Panc1 (cell line): ENCODE results near the gene PRRG3. TPM values are rescaled to one million over a fixed set of nuclear protein-coding genes. Genes with fewer than 3 reads are reported as not detected.

Experiments used
- ATAC-seq: fragments of 200-7000 bp; cut with Tn5 transposase; 2 replicates; pipeline ENCODE4 v1.9.1; 2020; ENCODE audit warnings: mild to moderate bottlenecking, moderate library complexity
- BruUV-seq: library from RNA; stranded (reverse); fragments of 400-500 nt; replicated peaks from 2 replicates; lab custom pipeline; 2021; lab: Mats Ljungman, UMichigan
- CTCF ChIA-PET: fragments of 300-600 bp; sonication (Branson Sonifier 250); formaldehyde crosslinking; loops from one replicate; lab custom pipeline; 2022; ENCODE audit warnings: antibody characterized with exemption; lab: Charles Lee
- POLR2A ChIA-PET: fragments of 300-600 bp; sonication (Branson Sonifier 250); formaldehyde crosslinking; loops from one replicate; lab custom pipeline; 2022; ENCODE audit warnings: antibody characterized with exemption; lab: Charles Lee
- DNase-seq: peaks from one replicate; pipeline ENCODE4 v3.0.0-alpha.2; 2010; ENCODE audit warnings: low read depth, low spot score
- H3K27ac ChIP-seq: 2 replicates; pipeline ENCODE4 v1.5.1; 2011; ENCODE audit warnings: mild to moderate bottlenecking, low read length, inconsistent platforms
- H3K27me3 ChIP-seq: fragments of 200-500 bp; sonication (Bioruptor generic); 2 replicates; pipeline ENCODE4 v1.6.0; 2014; ENCODE audit warnings: low read length, inconsistent platforms; ENCODE audit not compliant: control insufficient read depth, insufficient read depth
- H3K36me3 ChIP-seq: fragments of 200-500 bp; sonication (Bioruptor generic); 2 replicates; pipeline ENCODE4 v1.5.1; 2014; ENCODE audit warnings: inconsistent platforms, mild to moderate bottlenecking, low read length, moderate library complexity; ENCODE audit not compliant: control insufficient read depth, insufficient read depth
- H3K4me1 ChIP-seq: 2 replicates; pipeline ENCODE4 v1.5.1; 2011; ENCODE audit warnings: inconsistent platforms, mild to moderate bottlenecking, low read length, moderate library complexity; ENCODE audit not compliant: control insufficient read depth, insufficient read depth
- H3K4me3 ChIP-seq, 2 experiments: 2 replicates each; pipeline ENCODE4 v1.5.1; 2011 to 2012; ENCODE audit warnings: low read depth in 2 of 2, low read length in 2 of 2, mild to moderate bottlenecking in 2 of 2, inconsistent platforms in 1 of 2, moderate library complexity in 1 of 2
- H3K9me3 ChIP-seq: fragments of 200-500 bp; sonication (Bioruptor generic); 2 replicates; pipeline ENCODE4 v1.5.1; 2014; ENCODE audit warnings: low read depth, mild to moderate bottlenecking, inconsistent platforms, low read length, moderate library complexity; ENCODE audit not compliant: control insufficient read depth, insufficient read depth
- POLR2AphosphoS5 ChIP-seq: IDR thresholded peaks from 2 replicates; pipeline ENCODE4 v1.6.1; 2012; ENCODE audit warnings: mild to moderate bottlenecking, low read depth, low read length, moderate library complexity
- SIN3A ChIP-seq: IDR thresholded peaks from 2 replicates; pipeline ENCODE4 v1.6.1; 2012; ENCODE audit warnings: low read depth, mild to moderate bottlenecking, low read length, moderate library complexity, borderline replicate concordance; ENCODE audit not compliant: insufficient read depth
- TCF7L2 ChIP-seq: IDR thresholded peaks from 2 replicates; pipeline ENCODE4 v1.6.1; 2011; ENCODE audit warnings: mild to moderate bottlenecking, low read depth, low read length, inconsistent platforms
- in situ Hi-C: cut with HindIII; loops from 2 replicates; pipeline ENCODE4 v1.10.0; 2016; ENCODE audit warnings: low sequenced_read_pairs, low pct_unique_long_range_greater_than_20kb
- intact Hi-C: fragments of 100-400 bp; cut with micrococcal nuclease; formaldehyde crosslinking; loops from one replicate; pipeline ENCODE4 v1.10.0; 2022; ENCODE audit not compliant: unreplicated experiment
- total RNA-seq: library from RNA; stranded (reverse); gene quantifications from one replicate; pipeline ENCODE4 v1.2.1, GENCODE V29; 2021; ENCODE audit not compliant: unreplicated experiment
- TF ChIP-seq, protein P1 (sequence below), 2 experiments: IDR thresholded peaks; 2 replicates each; pipeline ENCODE4 v1.6.1; 2011 to 2012; ENCODE audit warnings: low read depth in 2 of 2, control low read depth in 1 of 2, low read length in 1 of 2, mild to moderate bottlenecking in 1 of 2, moderate library complexity in 1 of 2; ENCODE audit not compliant: insufficient read depth in 1 of 2
- TF ChIP-seq, protein P2 (sequence below): fragments of 450-650 bp; IDR thresholded peaks from 2 replicates; pipeline ENCODE4 v1.5.1; 2017; ENCODE audit warnings: mild to moderate bottlenecking

The PRRG3 gene
- total RNA-seq, 1 experiment from 2014 or later, result not detected

DNA sequence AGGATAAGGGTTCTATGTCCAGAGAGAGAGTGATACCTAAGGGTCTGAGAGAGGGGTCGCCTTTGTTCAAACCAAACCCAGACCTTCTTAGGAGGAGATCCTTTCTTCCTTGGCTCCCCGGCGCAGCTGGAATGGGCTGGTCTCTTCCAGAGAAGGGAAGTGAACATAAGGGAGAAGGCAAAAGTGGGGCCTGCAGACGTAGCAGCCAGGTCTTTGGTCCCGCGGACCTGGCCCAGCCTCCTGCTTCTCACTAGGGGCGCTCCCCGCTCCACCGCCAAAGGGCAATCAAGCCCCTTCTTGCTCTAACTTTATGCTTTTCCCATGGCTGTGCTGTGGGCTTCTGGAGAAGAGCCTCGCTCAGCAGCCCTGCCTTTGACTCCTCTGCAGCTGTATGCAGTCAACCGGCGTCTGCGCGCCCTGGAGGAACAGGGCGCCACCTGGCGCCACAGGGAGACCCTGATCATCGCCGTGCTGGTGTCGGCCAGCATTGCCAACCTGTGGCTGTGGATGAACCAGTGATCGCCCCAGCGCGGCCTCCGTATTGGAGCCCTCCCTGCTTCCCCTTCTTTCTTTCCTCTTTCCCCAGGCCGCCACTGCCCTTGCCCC is 27.1 kb downstream of the PRRG3 start:
- TF ChIP-seq, protein P1, sequence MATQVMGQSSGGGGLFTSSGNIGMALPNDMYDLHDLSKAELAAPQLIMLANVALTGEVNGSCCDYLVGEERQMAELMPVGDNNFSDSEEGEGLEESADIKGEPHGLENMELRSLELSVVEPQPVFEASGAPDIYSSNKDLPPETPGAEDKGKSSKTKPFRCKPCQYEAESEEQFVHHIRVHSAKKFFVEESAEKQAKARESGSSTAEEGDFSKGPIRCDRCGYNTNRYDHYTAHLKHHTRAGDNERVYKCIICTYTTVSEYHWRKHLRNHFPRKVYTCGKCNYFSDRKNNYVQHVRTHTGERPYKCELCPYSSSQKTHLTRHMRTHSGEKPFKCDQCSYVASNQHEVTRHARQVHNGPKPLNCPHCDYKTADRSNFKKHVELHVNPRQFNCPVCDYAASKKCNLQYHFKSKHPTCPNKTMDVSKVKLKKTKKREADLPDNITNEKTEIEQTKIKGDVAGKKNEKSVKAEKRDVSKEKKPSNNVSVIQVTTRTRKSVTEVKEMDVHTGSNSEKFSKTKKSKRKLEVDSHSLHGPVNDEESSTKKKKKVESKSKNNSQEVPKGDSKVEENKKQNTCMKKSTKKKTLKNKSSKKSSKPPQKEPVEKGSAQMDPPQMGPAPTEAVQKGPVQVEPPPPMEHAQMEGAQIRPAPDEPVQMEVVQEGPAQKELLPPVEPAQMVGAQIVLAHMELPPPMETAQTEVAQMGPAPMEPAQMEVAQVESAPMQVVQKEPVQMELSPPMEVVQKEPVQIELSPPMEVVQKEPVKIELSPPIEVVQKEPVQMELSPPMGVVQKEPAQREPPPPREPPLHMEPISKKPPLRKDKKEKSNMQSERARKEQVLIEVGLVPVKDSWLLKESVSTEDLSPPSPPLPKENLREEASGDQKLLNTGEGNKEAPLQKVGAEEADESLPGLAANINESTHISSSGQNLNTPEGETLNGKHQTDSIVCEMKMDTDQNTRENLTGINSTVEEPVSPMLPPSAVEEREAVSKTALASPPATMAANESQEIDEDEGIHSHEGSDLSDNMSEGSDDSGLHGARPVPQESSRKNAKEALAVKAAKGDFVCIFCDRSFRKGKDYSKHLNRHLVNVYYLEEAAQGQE (IDR thresholded peaks at IDR 0.05; ENCODE audit: insufficient read depth in 1 of 2, low read depth in 2 of 2, low read length in 1 of 2), result no peak
- TF ChIP-seq, protein P2, sequence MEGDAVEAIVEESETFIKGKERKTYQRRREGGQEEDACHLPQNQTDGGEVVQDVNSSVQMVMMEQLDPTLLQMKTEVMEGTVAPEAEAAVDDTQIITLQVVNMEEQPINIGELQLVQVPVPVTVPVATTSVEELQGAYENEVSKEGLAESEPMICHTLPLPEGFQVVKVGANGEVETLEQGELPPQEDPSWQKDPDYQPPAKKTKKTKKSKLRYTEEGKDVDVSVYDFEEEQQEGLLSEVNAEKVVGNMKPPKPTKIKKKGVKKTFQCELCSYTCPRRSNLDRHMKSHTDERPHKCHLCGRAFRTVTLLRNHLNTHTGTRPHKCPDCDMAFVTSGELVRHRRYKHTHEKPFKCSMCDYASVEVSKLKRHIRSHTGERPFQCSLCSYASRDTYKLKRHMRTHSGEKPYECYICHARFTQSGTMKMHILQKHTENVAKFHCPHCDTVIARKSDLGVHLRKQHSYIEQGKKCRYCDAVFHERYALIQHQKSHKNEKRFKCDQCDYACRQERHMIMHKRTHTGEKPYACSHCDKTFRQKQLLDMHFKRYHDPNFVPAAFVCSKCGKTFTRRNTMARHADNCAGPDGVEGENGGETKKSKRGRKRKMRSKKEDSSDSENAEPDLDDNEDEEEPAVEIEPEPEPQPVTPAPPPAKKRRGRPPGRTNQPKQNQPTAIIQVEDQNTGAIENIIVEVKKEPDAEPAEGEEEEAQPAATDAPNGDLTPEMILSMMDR, result peak; percentile 75
- TF ChIP-seq POLR2AphosphoS5, result no peak
- no peak for TF ChIP-seq SIN3A
- no peak for TF ChIP-seq TCF7L2
- intact Hi-C loops, result loop anchor here (5.0 kb wide), 1 partner anchor 570 kb away; no protein-coding TSS in a partner anchor
- H3K36me3 ChIP-seq, result no peaks in the 10 kb centered on the region
- POLR2A ChIA-PET, result no interaction called here
- no peaks in the 10 kb centered on the region for H3K9me3 ChIP-seq
- ATAC-seq, result peak; percentile 85
- H3K27ac ChIP-seq, result no peak overlapping the region
- H3K4me1 ChIP-seq, result no peaks in the 10 kb centered on the region
- CTCF ChIA-PET, result no interaction called here
- in situ Hi-C loops, result no loop called here
- no peak for DNase-seq
- no peak overlapping the region for H3K4me3 ChIP-seq
- no TSS peak for BruUV-seq
- H3K27me3 ChIP-seq, result no peaks in the 10 kb centered on the region

DNA sequence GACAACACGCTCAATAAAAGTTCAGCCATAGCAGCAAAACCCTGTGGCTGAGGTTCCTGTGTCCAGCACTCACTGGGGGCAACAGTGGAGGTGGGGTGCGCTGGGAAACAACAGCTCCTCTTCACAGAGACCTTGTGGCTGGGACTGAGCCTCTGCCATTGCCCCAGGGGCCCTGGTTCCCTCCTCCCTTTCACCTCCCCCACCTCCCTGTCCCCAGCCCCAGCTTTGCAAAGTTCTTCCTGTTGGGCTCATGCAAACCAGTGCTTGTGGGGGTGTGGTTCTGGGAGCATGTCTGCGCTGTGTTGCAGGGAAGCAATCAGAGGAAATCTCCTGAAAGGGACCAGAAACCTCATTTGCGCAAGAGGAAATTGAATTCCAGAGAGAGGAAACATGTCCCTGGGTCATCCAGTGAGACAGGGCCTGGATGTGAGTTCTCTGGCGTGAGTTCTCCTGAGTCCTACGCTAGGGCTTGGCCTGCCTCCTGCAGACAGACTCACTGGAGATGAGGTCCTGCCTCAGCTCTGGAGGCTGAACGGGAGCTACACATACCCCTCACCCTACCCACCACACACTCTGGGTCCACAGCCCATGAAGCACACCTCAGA is 28.0 kb downstream of the PRRG3 start:
- in situ Hi-C loops (no loop called here), intact Hi-C loops (loop anchor here (5.0 kb wide), 1 partner anchor 571 kb away; no protein-coding TSS in a partner anchor)
- CTCF ChIA-PET, result no interaction called here

More for the DNA sequence above, 28.0 kb downstream of the PRRG3 start:
- no TSS peak for BruUV-seq
- no peaks in the 10 kb centered on the region for H3K36me3 ChIP-seq
- TF ChIP-seq, protein P1 (IDR thresholded peaks at IDR 0.05; ENCODE audit: insufficient read depth in 1 of 2, low read depth in 2 of 2, low read length in 1 of 2), result no peak
- TF ChIP-seq SIN3A, result no peak
- no peak for TF ChIP-seq TCF7L2
- TF ChIP-seq, protein P2, result no peak
- TF ChIP-seq POLR2AphosphoS5, result no peak
- no peaks in the 10 kb centered on the region for H3K4me1 ChIP-seq
- H3K4me3 ChIP-seq, result no peak overlapping the region
- ATAC-seq (no peak), DNase-seq (no peak)
- POLR2A ChIA-PET, result no interaction called here
- no peaks in the 10 kb centered on the region for H3K27me3 ChIP-seq
- no peaks in the 10 kb centered on the region for H3K9me3 ChIP-seq
- no peak overlapping the region for H3K27ac ChIP-seq
